GM19193 (cell line): ENCODE measurements around the gene NRXN2.

Source experiments
- POLR2A ChIP-seq: IDR thresholded peaks from 4 replicates; pipeline ENCODE4 v1.6.1; 2011; ENCODE audit not compliant: insufficient read depth, insufficient read length; ENCODE audit errors: extremely low read depth

NRXN2 gene

DNA sequence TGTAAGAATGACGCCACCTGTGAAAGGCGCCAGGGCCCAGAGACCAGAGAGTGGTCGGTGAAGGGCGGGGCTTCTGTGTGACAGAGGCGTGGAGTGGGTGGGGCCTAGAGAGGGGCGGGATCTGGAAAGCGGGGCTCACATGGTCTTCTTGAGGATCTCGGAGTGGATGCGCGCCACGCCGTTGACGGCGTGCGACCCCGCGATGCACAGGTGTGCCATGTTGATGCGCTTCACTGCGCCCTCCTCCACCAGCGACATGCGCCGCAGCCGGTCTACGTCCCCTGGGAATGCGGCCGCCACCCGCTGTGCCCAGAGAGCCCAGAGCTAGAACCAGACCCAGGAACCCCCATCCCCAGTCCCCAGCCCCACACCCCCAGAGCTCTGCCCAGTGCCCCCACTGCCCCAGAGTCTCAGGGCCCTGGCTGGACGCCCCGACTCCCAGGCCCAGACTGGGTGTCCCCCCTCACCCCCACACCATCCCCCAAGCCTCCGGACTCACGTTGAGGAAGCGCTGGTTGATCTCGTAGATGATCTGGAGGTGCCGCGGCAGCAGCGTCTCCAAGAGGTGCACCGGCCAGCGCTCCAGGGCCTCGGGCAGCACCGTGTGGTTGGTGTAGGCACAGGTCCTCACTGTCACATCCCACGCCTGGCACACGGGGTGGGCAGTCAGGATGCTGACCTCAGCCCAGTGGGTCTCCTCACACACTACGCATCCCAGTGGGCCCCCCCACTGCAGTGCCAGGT, 30.6 kb upstream of the NRXN2 start:
- TF ChIP-seq POLR2A: no peak

DNA sequence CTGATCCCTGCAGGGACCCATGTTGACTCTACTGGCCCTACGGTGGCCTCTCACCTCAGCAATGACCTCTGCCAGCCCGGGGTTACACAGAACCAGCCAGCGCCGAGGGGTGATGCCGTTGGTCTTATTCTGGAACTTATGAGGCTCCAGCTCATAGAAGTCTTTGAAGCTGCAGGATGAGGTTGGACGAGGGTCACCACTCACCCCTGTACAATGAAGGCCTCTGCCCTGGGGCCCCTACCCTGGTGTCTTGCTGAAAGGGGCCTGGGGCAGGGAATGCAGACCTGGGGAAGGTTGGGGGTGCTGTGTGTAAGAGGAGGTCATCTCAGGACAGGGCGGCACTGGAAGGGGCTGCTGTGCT, 30.0 kb upstream of the NRXN2 start:
- no peak for TF ChIP-seq POLR2A

DNA sequence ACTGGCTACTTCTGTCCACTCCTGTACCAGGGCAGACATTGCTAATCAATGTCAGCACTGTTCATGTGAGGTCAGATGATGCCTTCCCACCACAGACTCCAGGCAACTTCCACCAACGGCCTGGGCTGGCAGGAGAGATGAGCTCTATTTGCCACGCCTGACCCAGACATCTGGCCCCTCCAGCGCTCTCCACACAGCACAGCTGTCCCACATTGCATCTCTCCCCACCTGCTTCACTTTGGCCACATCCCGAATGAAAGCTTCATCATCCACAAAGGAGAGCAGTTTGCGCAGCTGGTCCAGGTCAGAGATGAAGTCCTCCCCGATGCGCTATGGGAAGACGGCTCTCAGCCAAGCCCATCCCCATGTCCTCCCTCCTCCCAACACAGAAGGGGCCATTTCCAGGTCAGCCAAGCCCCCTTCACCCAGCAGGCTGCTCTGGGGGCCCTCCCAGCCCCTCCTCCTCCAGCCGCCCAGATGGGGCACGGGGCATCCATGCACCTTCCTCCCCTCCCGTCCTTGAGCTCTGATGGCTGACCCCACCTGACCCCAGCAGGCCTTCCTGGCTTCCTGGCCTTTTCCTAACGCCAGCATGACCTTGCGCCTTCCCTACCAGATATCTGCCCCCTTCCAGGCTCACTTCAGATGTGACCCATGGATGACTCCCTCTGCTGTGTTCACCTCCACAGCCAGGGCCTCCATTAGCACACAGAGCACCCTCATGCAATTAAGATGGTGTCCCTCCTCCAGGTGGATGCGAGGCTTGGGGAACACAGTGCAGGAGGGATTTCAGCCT, 29.4 kb upstream of the NRXN2 start:
- no peak for TF ChIP-seq POLR2A

DNA sequence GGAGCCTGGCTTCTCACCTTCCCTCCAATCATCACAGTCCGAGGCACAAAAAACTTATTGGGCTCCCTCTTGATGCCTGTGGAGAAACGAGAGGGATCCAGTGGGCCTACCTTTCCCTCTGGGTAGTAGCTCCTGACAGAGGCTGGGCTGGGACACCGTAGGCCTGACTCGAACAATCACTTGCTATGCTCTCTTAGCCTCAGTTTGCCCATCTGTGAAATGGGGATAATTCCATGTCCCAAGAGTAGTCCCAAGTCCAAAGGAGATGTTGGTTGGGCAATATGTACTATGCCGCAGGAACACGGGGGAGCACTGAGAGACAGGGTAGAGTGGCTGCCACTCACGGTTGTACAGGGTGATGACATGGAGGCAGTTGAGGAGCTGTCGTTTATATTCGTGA, 28.6 kb upstream of the NRXN2 start:
- no peak for TF ChIP-seq POLR2A

DNA sequence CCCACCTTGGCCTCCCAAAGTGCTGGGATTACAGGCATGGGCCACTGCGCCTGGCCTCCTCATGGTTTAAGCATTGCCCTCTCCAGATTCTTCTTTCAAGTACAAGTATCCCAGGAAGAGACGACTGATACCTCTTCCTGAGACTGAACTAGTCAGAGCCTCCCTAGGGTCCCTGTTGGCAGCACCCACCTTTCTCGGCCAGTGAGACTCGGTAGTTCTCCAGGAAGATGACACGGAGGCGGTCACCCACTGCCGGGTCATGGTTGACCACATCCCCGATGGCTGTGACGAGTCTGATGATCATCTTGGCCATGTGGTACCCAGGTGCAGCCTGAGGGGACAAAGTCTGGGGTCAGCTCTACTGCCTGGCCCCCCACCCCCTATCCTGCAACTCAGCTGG, 28.1 kb upstream of the NRXN2 start:
- no peak for TF ChIP-seq POLR2A

DNA sequence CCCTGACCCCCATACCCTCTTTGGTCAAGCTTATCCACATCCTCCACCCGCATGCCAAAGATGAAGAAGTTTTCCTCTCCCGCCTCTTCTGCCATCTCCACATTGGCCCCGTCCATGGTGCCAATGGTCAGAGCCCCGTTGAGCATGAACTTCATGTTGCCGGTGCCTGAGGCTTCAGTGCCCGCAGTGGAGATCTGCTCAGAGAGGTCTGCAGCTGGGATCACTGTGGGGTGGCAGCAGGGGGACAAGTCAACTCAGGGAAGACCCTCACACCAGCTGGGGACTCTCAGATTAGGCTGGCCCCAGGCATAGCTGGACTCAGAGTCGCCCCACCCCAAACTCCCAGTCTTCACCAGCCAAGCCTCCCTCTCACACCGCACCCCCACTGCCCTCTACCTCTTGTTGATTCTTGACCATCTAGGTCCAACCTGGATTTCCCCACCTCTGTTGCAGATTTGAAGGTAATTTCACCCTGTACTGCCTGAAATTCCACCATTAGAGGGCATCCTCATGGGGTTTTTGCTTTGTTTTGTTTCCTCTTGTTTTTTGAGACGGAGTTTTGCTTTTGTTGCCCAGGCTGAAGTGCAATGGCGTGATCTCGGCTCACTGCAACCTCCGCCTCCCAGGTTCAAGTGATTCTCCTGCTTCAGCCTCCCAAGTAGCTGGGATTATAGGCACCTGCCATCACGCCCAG, 27.5 kb upstream of the NRXN2 start:
- no peak for TF ChIP-seq POLR2A

DNA sequence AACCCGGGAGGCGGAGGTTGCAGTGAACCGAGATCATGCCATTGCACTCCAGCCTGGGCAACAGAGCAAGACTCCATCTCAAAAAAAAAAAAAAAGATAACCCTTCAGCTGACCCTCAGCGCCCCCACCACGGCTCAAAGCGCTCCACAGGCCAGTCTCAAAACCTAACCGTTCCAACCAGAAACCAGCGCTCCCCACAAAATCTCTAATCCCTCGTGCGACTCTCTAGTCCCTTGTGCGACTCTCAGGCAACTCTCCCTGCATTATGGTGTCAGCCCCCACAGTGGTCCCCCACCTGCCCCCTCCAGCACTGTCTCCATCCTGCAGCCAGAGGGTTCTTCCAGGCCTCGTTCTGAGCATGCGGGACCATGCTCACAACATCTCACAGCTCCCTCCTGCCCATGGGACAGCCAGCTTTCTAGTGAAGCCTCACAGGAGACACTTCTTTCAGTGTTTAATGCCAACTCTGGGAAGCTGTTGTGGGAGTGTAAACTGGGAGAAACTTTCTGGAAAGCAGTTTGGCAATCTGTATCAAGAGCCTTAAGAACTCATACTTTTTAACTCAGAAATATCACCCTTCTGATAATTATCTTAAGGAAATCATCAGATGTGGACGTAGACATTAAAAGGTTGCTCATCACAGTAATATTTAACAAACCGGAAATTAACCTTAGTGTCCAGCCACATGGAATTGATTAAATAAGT, 25.1 kb upstream of the NRXN2 start:
- no peak for TF ChIP-seq POLR2A

DNA sequence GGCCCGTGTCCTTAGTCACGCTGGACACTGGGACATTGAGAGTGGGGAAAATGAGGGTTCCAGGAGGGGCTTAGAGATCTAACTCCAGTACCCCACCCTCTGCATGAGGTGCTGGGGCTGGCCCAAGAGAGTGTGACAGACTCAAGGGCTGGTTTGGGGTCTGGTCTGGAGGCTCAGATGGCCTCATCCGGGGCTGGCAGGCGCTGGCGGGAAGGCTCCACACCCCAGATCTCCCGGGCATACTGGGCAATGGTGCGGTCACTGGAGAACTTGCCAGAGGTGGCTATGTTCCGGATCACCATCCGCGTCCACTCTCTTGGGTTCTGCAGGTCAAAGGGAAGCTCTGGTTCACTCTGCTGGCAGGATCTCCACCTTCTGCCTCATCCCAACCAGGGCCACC, 23.5 kb upstream of the NRXN2 start:
- TF ChIP-seq POLR2A: no peak

DNA sequence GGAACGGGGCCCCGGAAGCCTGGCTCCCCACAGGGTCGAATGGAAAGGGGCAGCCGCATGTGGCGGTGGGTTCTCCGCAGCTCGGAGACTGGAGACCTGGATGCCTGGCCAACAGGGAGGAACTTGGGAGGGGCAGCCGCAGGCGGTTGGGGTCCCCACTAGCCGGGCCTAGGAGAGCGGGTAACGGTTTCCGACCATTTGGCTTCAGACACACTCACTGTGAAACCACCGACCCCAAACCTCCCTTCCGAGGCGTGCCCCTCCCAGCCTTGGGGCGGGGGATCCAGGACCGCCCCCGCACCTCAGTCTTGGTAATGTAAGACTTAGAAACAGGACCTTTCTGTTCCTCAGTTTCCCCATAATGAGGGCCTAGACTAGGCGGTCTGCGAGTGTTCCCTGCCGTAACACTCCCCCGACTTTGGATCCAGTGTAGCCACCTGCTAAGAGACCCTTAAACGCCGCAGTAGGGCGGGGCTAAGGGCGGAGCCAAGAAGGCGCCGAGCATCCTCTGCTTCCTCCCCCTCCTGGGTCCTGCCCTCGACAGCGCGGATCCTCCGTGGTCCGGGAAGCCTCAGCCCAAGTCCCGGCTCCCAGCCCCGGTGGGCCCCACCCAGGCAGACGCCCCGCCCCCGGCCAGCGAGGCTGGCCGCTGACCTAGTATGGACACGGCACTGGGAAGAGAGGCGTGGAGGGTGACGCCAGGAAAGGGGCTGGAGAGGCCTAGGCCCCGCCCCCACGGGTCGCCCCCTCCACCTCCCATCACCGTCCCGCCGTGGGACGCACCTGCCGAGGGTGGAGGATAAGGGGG, 22.7 kb upstream of the NRXN2 start:
- TF ChIP-seq POLR2A: no peak

DNA sequence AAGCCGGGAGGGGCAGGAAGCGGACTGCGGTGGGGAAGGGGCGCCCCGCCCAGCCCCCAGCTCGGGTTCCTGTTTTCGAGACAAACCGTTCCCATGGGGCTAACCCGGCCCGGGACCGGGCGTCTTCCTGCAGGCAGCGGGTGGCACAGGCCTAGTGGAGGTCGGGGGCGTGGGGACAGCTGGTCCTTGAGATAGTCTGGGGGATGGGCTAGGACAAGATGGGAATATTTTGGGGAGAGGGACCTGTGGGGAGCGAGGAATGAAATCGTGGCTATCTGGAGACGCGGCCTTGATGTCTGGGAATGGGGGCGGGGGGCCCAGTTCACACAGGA, 22.2 kb upstream of the NRXN2 start:
- TF ChIP-seq POLR2A: no peak

DNA sequence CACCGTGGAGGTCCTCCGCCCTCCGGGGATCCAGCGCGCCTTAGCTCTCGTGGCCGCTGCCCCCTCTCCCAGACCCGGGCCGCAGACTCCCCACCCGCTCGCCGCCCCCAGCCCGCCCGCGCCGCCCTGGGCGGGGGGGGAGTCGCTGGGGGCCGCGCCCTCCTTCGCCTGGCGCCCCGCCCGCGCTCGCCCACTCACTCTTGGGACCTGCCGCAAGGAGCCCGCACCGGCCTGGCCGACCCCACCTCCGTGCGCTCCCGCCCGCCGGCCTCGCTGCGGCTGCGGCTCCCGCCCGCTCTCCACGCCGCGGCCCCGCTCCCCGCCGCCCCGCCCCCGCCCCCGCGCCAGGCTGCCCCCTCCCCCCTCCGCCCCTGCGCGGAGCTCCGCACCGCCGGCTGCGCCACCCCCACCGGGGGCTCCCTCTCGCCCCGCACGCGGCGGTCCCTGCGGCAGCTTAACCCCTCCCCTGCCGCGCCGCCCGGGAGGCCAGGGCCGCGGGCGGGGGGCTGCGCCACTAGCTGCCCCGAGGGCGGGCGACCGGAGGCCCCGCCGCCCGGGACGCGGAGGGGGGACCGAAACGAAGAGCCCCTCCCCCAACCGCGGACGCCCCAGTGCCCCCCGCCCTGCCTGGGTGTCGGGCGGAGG, 21.7 kb upstream of the NRXN2 start:
- no peak for TF ChIP-seq POLR2A

DNA sequence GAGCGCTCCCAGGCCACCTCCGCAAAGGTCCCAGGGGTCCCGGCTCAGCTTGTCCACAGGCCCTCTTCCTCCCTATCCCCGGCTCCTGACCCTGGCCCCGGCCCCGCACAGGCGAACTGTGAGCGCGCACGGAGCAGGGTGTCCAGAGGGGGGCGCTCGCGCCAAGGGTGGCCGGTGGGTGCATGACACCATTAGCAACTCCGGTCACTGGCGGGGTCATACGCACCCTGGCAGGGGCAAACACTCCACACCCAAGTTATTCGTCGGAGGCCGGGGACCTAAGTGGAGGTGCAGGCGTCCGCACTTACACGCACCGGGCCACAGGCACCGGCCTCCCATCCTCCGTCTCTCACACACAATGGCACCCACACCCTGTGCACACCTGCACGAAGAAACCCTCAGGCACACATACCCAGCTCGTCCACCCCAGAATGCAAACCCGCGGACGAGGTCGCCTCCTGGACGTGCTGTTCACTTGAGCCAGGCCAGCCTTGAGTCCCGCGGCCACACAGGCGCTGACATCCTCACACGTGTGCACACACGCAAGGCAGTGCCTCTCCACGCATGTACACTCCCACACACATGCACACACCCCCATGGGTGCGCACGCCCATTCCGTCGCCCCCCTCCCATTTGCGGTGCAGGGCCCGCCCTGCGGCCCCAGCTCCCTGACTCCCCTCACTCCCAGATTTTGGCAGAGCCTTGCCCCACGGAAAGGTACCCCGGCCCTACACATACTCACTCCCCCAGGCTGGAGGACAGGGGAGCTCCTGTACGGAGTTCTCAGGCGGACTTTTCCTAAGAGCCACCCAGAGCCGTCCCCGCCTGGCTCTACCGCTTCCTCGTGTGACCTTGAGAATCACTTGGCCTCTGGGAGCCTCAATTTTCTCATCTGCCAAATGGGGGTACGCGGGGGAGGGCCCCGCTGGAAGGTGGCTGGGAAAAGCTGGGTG, 20.9 kb upstream of the NRXN2 start, which contains the start of gene RASGRP2:
TSS of gene RASGRP2 (minus strand) at position 552 of the 953 bp plus-strand sequence. CDS start 1,276 bp downstream, outside the sequence.
- peak; percentile 16 for TF ChIP-seq POLR2A
